GM12872 (cell line): ENCODE results near the gene GIPR.

Experiments
- CTCF ChIP-seq: IDR thresholded peaks from 3 replicates; pipeline ENCODE4 v1.5.1; 2011; ENCODE audit warnings: low read depth, mild to moderate bottlenecking, low read length, moderate library complexity; ENCODE audit not compliant: insufficient read depth

The GIPR gene

GRCh38 chr19:45705710-45706415 is 37.8 kb downstream of the GIPR start:
- no peak for TF ChIP-seq CTCF

GRCh38 chr19:45710356-45711130 is 42.5 kb downstream of the GIPR start:
- no peak for TF ChIP-seq CTCF

- TF ChIP-seq CTCF = no peak
Measured at GRCh38 chr19:45711851-45712698, 44.1 kb downstream of the GIPR start.

- TF ChIP-seq CTCF = no peak
Measured at GRCh38 chr19:45712699-45713067, 44.7 kb downstream of the GIPR start.

GRCh38 chr19:45713141-45713540 is 45.1 kb downstream of the GIPR start:
- TF ChIP-seq CTCF = no peak

GRCh38 chr19:45715139-45715538 is 47.1 kb downstream of the GIPR start:
- no peak for TF ChIP-seq CTCF
